HL-60 (cell line): ENCODE measurements around the gene ADGRB3.

Experiments
- DNase-seq, 2 experiments: peaks; one replicate each; pipeline ENCODE4 v3.0.0-alpha.2; 2010 to 2020; ENCODE audit warnings: low read depth in 1 of 2, low spot score in 1 of 2
- H3K27ac ChIP-seq: fragments of 250-450 bp; sonication (Bioruptor Pico); replicated peaks from 2 replicates; pipeline ENCODE4 v1.5.1; 2020; ENCODE audit warnings: mild to moderate bottlenecking, moderate library complexity
- H3K27me3 ChIP-seq: fragments of 250-450 bp; sonication (Bioruptor Pico); 2 replicates; pipeline ENCODE4 v1.5.1; 2021; ENCODE audit warnings: mild to moderate bottlenecking, moderate library complexity; ENCODE audit not compliant: insufficient read depth, poor library complexity, severe bottlenecking
- H3K4me3 ChIP-seq: replicated peaks from 2 replicates; pipeline ENCODE4 v1.5.1; 2011; ENCODE audit warnings: mild to moderate bottlenecking, control low read depth, low read length; ENCODE audit not compliant: insufficient read depth
- CTCF ChIP-seq: IDR thresholded peaks from one replicate; pipeline ENCODE4 v1.5.1; 2011; ENCODE audit warnings: low read length, control low read depth, inconsistent platforms; ENCODE audit not compliant: insufficient read depth
- GABPA ChIP-seq: IDR thresholded peaks from 2 replicates; pipeline ENCODE4 v1.6.1; 2012; ENCODE audit warnings: low read depth
- POLR2AphosphoS5 ChIP-seq: IDR thresholded peaks from 2 replicates; pipeline ENCODE4 v1.6.1; 2012; ENCODE audit warnings: low read depth
- REST ChIP-seq: IDR thresholded peaks from 2 replicates; pipeline ENCODE4 v1.6.1; 2012; ENCODE audit warnings: low read depth; ENCODE audit not compliant: insufficient replicate concordance
- SPI1 ChIP-seq: IDR thresholded peaks from 2 replicates; pipeline ENCODE4 v1.6.1; 2012; ENCODE audit warnings: low read depth, mild to moderate bottlenecking, borderline replicate concordance

The ADGRB3 gene

DNA sequence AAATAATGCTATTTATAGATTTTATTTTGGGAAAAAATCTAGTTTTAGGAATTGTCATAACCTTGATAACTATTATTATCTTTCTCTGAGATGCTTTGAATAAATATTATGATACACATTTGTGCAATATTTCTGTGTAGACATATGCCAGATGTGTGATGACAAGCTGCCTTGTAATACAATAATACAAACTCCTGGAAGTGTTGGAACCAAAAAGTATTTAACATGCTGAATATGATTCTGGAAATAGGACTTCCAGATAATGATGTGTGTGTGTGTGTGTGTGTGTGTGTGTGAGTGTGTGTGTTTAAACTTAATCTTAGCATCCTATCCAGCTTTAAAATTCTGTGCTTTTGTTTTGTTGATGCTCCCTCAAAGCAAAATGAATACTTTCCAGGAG lies 233.6 kb downstream of the ADGRB3 start:
- no peak for TF ChIP-seq SPI1
- no peak for TF ChIP-seq REST
- TF ChIP-seq POLR2AphosphoS5 = no peak
- no peak for TF ChIP-seq CTCF
- TF ChIP-seq GABPA = no peak
- Histone ChIP-seq H3K4me3 (no peak overlapping the region), H3K27me3 (no peaks in the 10 kb centered on the region), H3K27ac (no peak overlapping the region)
- no peak for DNase-seq

- no peak for DNase-seq
- H3K4me3 ChIP-seq = no peak overlapping the region
- H3K27ac ChIP-seq = no peak overlapping the region
- H3K27me3 ChIP-seq = no peaks in the 10 kb centered on the region
- TF ChIP-seq SPI1 (no peak), CTCF (no peak), REST (no peak), GABPA (no peak), POLR2AphosphoS5 (no peak)
These were observed 238.2 kb downstream of the ADGRB3 start for GRCh38 chr6:68873236-68873635.

DNA sequence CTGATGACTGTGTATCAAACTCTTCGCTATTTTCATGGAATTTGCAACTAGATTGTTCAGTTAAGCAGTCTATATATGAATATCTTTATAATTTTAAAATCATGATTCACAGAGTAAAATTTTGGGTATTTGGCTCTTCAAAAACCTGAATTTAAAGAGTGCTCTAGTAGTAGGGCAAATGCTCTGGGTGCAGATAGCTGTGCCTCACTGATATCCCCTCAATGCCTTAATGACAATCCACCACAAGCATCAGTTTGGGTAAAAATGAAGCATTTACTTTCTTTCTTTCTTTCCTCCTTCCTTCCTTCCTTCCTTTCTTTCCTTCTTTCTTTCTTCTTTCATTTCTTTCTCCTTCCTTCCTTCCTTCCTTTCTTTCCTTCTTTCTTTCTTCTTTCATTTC lies 239.7 kb downstream of the ADGRB3 start:
- no peak overlapping the region for H3K4me3 ChIP-seq
- no peak for DNase-seq
- no peak overlapping the region for H3K27ac ChIP-seq
- no peak for TF ChIP-seq CTCF
- no peak for TF ChIP-seq POLR2AphosphoS5
- no peak for TF ChIP-seq SPI1
- TF ChIP-seq GABPA = no peak
- TF ChIP-seq REST = no peak
- no peaks in the 10 kb centered on the region for H3K27me3 ChIP-seq
